Adrenal gland (tissue), 12 donors: ENCODE results near the gene RNF31. TPM values are rescaled to one million over a fixed set of nuclear protein-coding genes. Genes with fewer than 3 reads are reported as not detected.

Experiments used
- DNase-seq, 7 donors: peaks; one replicate each; pipeline ENCODE4 v3.0.0-alpha.2; 2019 to 2020
- H3K27ac ChIP-seq, 5 donors: fragments of 200-600 bp; sonication (generic) in 4 of 5; 1 replicate in 3 of 5; 2 replicates in 2 of 5; pipeline versions ENCODE4 v1.5.1 to v1.8.0; 2016 to 2020; ENCODE audit warnings: mild to moderate bottlenecking in 1 of 5
- H3K27me3 ChIP-seq: fragments of 200-600 bp; 2 replicates; pipeline ENCODE4 v1.8.0; 2021
- H3K36me3 ChIP-seq, 2 donors: fragments of 200-600 bp; replicated peaks in 1 of 2; 1 replicate in 1 of 2; 2 replicates in 1 of 2; pipeline versions ENCODE4 v1.5.1 to v1.8.0; 2018 to 2022
- H3K4me1 ChIP-seq, 2 donors: fragments of 200-600 bp; replicated peaks in 1 of 2; 1 replicate in 1 of 2; 2 replicates in 1 of 2; pipeline versions ENCODE4 v1.5.1 to v1.8.0; 2018 to 2021
- H3K4me3 ChIP-seq, 4 donors: fragments of 200-600 bp; sonication (generic) in 3 of 4; one replicate each; pipeline ENCODE4 v1.5.1; 2016 to 2018
- H3K9me3 ChIP-seq, 3 donors: fragments of 200-600 bp; sonication (generic) in 1 of 3; replicated peaks in 1 of 3; 1 replicate in 2 of 3; 2 replicates in 1 of 3; pipeline versions ENCODE4 v1.5.1 to v1.8.0; 2016 to 2021
- CTCF ChIP-seq, 6 experiments: fragments of 450-650 bp in 4 of 6; fragments of 200-600 bp in 2 of 6; sonication (generic) in 1 of 6; IDR thresholded peaks; 1 replicate in 5 of 6; 2 replicates in 1 of 6; pipeline versions ENCODE4 v1.5.1 to v1.8.0; 2016 to 2021; ENCODE audit warnings: antibody characterized with exemption in 6 of 6, mild to moderate bottlenecking in 2 of 6, moderate library complexity in 1 of 6
- POLR2A ChIP-seq, 2 donors: fragments of 450-650 bp; IDR thresholded peaks; one replicate each; pipeline ENCODE4 v1.6.1; 2017; ENCODE audit warnings: antibody characterized with exemption in 2 of 2, mild to moderate bottlenecking in 2 of 2, moderate library complexity in 1 of 2
- WGBS, 4 donors: extraction: QIAGEN DNeasy Blood & Tissue Kit in 2 of 4; methylation state at CpG; one replicate each; pipeline versions ENCODE4 v1.1.5 to v1.1.7; 2013 to 2017; 5-methylcytosine and 5-hydroxymethylcytosine counted together
- intact Hi-C, 2 donors: fragments of 100-400 bp; cut with DNase I; formaldehyde crosslinking; loops; one replicate each; pipeline versions ENCODE4 v1.14.1 to v1.15.0; 2022 to 2023
- polyA plus RNA-seq, 3 donors: library from polyadenylated mRNA; stranded (reverse); fragments of 200-250 nt in 2 of 3; fragments of 350-450 nt in 1 of 3; fragmentation: Illumina TruSeq in 1 of 3; extraction: RNeasy Lipid Tissue Mini Kit (QIAGEN cat#74804) in 1 of 3; gene quantifications; one replicate each; pipeline ENCODE4 v1.2.3, GENCODE V29; 2013 to 2014
- total RNA-seq, 9 donors: library from RNA; depleted of rRNA in 4 of 9; stranded (reverse); fragments of >200 nt in 4 of 9; fragments of 120-200 nt in 1 of 9; fragmentation: NEBNext Ultra II Directional in 1 of 9; extraction: Animal tissue kit (Norgen Biotek cat#: 25700) in 1 of 9; gene quantifications; one replicate each; pipeline versions ENCODE4 v1.1.0 to v1.2.4, GENCODE V29; 2013 to 2023
- donor health status: healthy with polysubstance abuse.
- donor health status: Bipolar disorder and iron deficiency.
- donor health status: DM: yes; HTN: yes; CAD: no.
- donor health status: DM: no; HTN: no; CAD: no.
- donor health status: DM: no; HTN: no; CAD: no.
- donor health status: DM: yes; HTN: yes; CAD: no.

The RNF31 gene
- total and polyA plus RNA-seq, 12 donors, result 32.8 to 351 (median 65.7) TPM

- H3K27ac ChIP-seq, result peak overlapping the region in 1 of 5 donors; percentile 45
- H3K27me3 ChIP-seq, result no peaks in the 10 kb centered on the region
- WGBS, 4 donors, result 66 to 86% (median 79%) methylated on average over 2 of the region's 2 CpGs
- peaks cover 0 to 10% of the 10 kb centered on the region in 2 donors for H3K36me3 ChIP-seq
- no peak for DNase-seq
- intact Hi-C loops, result no loop called here
- peaks cover 18 to 24% of the 10 kb centered on the region in 2 donors for H3K4me1 ChIP-seq
- no peak overlapping the region for H3K4me3 ChIP-seq
- no peaks in the 10 kb centered on the region for H3K9me3 ChIP-seq
- TF ChIP-seq POLR2A (IDR thresholded peaks at IDR 0.05) (no peak), CTCF (IDR thresholded peaks at IDR 0.05) (no peak)
These were observed 19.6 kb upstream of the RNF31 start for GRCh38 chr14:24127673-24128072.

GRCh38 chr14:24129410-24129998, 17.8 kb upstream of the RNF31 start:
- H3K4me3 ChIP-seq, result no peak overlapping the region
- 88 to 95% (median 94%) methylated on average over 8 of the region's 8 CpGs for WGBS, 4 donors
- peaks cover 18 to 24% of the 10 kb centered on the region in 2 donors for H3K4me1 ChIP-seq
- no peak overlapping the region for H3K27ac ChIP-seq
- intact Hi-C loops, result no loop called here
- TF ChIP-seq CTCF (IDR thresholded peaks at IDR 0.05), result no peak
- no peak for TF ChIP-seq POLR2A (IDR thresholded peaks at IDR 0.05)
- DNase-seq, result no peak
- no peaks in the 10 kb centered on the region for H3K27me3 ChIP-seq
- no peaks in the 10 kb centered on the region for H3K9me3 ChIP-seq
- H3K36me3 ChIP-seq, result no peaks in the 10 kb centered on the region

GRCh38 chr14:24130380-24130716, 16.9 kb upstream of the RNF31 start, which contains the start of gene FITM1:
Gene FITM1 (plus strand): TSS chr14:24130659. CDS start chr14:24131564, 905 bp downstream.
- no peaks in the 10 kb centered on the region for H3K9me3 ChIP-seq
- no peaks in the 10 kb centered on the region for H3K36me3 ChIP-seq
- DNase-seq, result no peak
- 79 to 90% (median 83%) methylated on average over 5 of the region's 5 CpGs for WGBS, 4 donors
- H3K27ac ChIP-seq, result peak within 1 kb of the TSS; percentile 9 to 89 (median 72)
- TF ChIP-seq POLR2A (IDR thresholded peaks at IDR 0.05) (no peak), CTCF (IDR thresholded peaks at IDR 0.05) (no peak)
- no peak within 1 kb of the TSS for H3K4me3 ChIP-seq
- no peaks in the 10 kb centered on the region for H3K27me3 ChIP-seq
- intact Hi-C loops, result no loop called here
- H3K4me1 ChIP-seq, result peaks cover 18 to 28% of the 10 kb centered on the region in 2 donors

DNA sequence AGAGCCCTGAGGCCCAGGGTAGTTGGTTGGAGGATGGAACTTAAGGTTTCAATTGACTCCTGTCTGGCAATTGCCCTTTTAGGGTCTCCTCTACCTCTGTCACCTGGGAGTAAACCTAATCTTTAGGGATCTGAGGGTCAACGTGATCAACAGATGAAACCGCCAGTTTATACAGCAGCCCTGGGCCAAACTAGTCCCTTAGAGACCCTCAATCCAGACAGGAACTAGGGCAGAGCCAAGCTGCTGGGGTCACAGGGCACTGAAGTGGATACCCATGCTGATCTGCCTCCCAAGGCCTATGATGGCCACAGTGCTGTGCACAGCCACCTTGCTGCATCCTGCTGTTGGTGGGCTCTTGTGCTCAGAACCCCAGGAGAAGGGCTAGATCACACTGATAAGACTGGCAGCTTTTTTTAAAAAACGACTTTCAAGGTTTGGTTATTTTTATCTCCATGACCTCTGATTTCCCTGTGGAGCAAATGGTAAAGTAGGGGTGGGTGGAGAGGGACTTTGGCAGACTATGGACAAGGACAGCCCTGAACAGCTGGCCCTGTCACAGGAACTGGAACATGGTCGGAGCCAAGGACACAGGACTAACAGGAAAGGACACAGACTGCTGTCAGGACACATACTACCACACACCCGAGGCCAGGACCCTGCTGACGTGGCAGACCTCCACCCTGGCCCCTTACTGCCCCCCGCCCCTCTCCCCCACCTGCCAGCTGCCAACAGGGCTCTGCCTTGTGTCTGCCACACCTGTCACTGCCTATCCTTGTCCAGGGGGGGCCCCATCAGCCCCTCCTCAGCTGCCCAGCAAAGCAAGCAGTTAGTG, 16.4 kb upstream of the RNF31 start:
- no peak overlapping the region for H3K4me3 ChIP-seq
- 26 to 50% (median 36%) methylated on average over 4 to 7 of the region's 7 CpGs for WGBS, 4 donors
- peaks cover 18 to 31% of the 10 kb centered on the region in 2 donors for H3K4me1 ChIP-seq
- TF ChIP-seq CTCF (IDR thresholded peaks at IDR 0.05) (no peak), POLR2A (IDR thresholded peaks at IDR 0.05) (peak in 1 of 2 donors; percentile 36)
- no peaks in the 10 kb centered on the region for H3K36me3 ChIP-seq
- no peaks in the 10 kb centered on the region for H3K27me3 ChIP-seq
- DNase-seq, result peak; percentile 61 to 91 (median 88)
- no peaks in the 10 kb centered on the region for H3K9me3 ChIP-seq
- peak overlapping the region; percentile 9 to 89 (median 72) for H3K27ac ChIP-seq
- intact Hi-C loops, result no loop called here
